ENCODE results near the gene LLPH. TPM values are rescaled to one million over a fixed set of nuclear protein-coding genes. Genes with fewer than 3 reads are reported as not detected.

Gene LLPH
- total RNA-seq, 1 donor from 2014 or later: 8.9 TPM

DNA sequence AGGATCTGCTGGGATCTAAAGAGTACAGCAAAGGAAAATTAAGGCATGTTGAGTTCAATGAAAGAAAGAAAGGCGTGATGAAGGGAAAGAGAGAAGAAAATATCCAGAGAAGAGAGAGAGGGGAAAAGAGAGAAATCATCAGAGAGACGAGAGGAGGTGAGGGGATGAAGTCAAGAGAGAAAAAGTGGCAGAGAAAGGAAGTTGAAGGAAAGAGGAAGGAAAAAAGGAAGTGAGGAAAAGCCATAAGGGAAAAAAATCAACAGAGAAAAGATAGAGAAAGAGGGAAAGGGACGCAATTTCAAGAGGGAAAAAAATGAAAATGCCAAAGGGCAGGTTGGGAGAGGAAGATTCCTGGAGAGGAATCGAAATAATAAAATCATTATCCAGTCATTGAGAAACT, 40.4 kb downstream of the LLPH start:
- no peak for DNase-seq

DNA sequence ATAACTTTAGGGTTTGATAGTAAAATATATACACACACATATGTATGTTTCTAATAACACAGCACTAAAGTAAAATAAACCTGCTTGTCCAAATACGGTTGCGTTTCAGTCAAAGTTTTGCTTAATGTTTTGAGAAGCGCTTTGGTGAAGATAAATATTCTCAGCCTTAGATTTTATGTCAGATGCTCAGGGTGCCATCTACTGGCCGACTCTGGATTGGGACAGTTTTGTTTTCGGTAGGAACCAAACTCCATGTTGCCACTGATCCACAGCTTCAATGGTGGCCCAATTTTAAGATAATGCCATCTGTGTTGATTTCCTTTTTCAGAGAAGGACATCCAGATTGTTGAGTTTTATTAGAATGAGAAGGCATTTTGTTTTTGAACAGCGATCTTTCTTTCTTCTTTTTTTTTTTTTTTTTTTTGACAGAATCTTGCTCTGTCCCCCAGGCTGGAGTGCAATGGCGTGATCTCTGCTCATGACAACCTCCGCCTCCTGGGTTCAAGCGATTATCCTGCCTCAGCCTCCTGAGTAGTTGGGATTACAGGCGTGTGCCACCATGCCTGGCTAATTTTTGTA, 43.1 kb downstream of the LLPH start:
- peak; percentile 33 for DNase-seq

GRCh38 chr12:66085998-66086397, 44.6 kb downstream of the LLPH start:
- no peak for DNase-seq

DNA sequence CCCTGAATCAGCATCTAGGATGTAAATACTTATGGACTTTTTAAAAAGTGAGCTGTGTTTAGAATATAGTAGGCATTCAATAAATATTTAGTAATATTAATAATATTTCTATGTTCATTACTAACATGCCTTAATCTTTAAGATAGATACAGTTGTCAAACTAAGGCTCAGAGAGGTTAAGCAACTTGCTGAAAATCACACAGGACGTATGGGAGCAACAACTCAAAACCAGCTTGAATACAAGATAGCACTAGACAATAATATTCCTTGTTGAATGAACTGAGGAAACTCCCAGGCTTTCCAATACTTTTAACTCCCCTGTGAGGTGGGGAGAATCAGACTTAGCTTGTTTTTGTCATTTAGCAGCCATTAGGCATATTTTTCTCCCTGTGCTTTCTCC, 45.3 kb downstream of the LLPH start:
- no peak for DNase-seq

- DNase-seq: no peak
Measured at GRCh38 chr12:66083766-66084165, 46.8 kb downstream of the LLPH start.

- no peak for DNase-seq
Measured at GRCh38 chr12:66082744-66083143, 47.8 kb downstream of the LLPH start.

DNA sequence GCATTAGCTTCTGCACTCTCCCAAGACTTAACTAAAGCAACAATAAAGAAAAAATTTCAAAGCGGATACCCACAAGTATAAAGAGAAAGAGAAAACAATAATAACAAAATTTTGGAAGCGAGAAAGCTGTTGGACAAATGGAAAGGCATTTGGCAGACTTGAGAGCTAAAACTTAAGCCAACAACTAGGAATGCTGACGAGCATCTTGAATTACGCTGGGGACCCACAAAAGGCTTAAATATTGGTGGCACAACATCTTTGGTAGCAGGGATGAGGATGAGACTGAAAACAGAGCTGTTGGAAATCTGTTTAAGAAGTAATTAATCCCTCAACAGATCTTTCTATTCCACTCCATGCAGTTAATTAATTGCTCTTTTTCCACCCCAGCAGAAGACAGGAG, 49.8 kb downstream of the LLPH start:
- DNase-seq: no peak

GRCh38 chr12:66077542-66077941, 53.0 kb downstream of the LLPH start:
- no peak for DNase-seq

GRCh38 chr12:66074561-66074960, 56.0 kb downstream of the LLPH start:
- no peak for DNase-seq

GRCh38 chr12:66072566-66072965, 58.0 kb downstream of the LLPH start:
- DNase-seq: no peak

GRCh38 chr12:66072135-66072534, 58.4 kb downstream of the LLPH start:
- DNase-seq: no peak

DNA sequence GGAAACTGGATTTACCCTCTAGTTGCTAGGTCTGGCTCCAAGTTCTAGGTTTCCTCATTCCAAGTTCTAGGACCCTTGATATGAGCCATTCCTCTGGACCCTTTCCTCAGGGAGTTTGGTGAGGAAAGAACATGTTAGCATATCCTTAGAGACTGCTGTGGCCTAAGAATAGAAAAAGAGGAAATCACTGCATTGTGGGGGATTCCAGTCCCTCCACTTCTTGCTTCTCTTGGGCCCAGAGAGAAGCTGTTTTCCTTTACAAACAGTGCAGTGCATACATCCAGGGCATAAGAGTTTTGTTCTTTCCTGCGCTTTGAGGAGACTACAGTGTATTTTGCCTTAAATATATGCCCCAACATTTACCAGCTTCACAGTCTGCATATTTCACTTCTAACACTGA, 59.0 kb downstream of the LLPH start:
- no peak for DNase-seq

DNA sequence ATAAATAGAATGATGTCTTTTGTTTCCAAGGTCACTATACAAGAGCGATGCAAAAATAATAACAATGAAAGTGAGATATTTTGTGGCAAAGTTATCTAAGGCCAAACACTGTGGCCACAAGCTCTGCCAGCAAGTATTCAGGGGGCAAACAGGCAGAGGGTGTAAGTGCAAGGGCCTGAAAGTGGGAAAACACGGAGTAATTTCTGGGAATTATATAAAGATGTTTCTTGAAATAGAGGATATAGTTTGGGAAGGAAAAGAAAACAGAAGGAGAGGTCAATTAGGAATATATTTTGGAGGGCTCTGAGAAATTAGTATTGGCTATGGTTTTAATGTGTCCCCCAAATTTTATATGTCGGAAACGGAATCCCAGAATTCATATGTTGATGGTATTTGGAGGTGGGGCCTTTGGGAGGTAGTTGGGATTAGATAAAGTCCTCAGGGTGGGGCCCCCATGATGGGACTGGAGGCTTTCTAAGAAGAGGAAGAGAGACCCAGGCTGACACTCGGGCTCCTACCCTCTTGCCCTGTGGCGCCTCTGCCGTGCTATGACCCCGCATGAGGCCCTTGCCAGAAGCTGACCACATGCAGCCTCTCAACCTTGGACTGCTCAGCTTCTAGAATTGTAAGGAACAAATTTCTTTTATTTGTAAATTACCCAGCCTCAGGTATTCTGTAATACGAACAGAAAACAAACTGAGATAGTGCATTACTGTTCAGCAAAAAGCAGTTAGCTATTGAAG, 60.0 kb downstream of the LLPH start:
- no peak for DNase-seq

GRCh38 chr12:66066929-66067523, 63.5 kb downstream of the LLPH start:
- DNase-seq: no peak

Other genes starting within 250 kb of the LLPH start
- 51.3 TPM for gene TMBIM4, start 39.2 kb upstream of the LLPH start, total RNA-seq
- 5.5 TPM for gene IRAK3, start 58.5 kb upstream of the LLPH start, total RNA-seq
- 9.0 TPM for gene HELB, start 171.7 kb upstream of the LLPH start, total RNA-seq

All from occipital lobe (tissue), 2 donors.